K562 (cell line): ENCODE data around the gene NELFE. TPM values are rescaled to one million over a fixed set of nuclear protein-coding genes. Genes with fewer than 3 reads are reported as not detected.
"Not testable (repeated sequence)": the region's sequence is repeated elsewhere in the genome, so short reads cannot be mapped to it uniquely, and the experiment has no call there.

Experiments
- ATAC-seq: fragments of 200-7000 bp; cut with Tn5 transposase; 3 replicates; pipeline ENCODE4 v1.9.1; 2020; ENCODE audit warnings: moderate library complexity
- BruUV-seq: library from RNA; stranded (reverse); fragments of 400-500 nt; replicated peaks from 2 replicates; lab custom pipeline; 2021; lab: Mats Ljungman, UMichigan
- CTCF ChIA-PET: fragments of 300-600 bp; formaldehyde crosslinking; extraction: SDS; loops from one replicate; lab custom pipeline; 2021; ENCODE audit warnings: low intra/inter-chr PET ratio; lab: Yijun Ruan, JAX
- POLR2A ChIA-PET: fragments of 300-600, 350-650 bp; sonication (Branson Sonifier 250); formaldehyde crosslinking; extraction: SDS; loops from one replicate; lab custom pipeline; 2021; ENCODE audit warnings: antibody characterized with exemption, inconsistent platforms; lab: Yijun Ruan, JAX
- DNase-seq, 4 experiments: peaks; one replicate each; pipeline versions ENCODE4 v3.0.0 to v3.0.0-alpha.2; 2011 to 2018; ENCODE audit warnings: low spot score in 3 of 4, mixed read lengths in 3 of 4; ENCODE audit errors: extremely low read depth in 1 of 4
- FAIRE-seq: peaks from 2 replicates; lab custom pipeline; 2011; peaks lifted over from hg19 to GRCh38; lab: Jason Lieb, UNC
- H2AFZ ChIP-seq: 2 replicates; pipeline ENCODE4 v1.6.0; 2011; ENCODE audit warnings: low read depth, low read length, control low read depth, inconsistent platforms
- H3K27ac ChIP-seq: fragments of 200-600 bp; 3 replicates; pipeline ENCODE4 v1.8.0; 2011; ENCODE audit warnings: low read depth, mild to moderate bottlenecking, control low read depth, inconsistent platforms, low read length, moderate library complexity, mixed read lengths; ENCODE audit errors: extremely low read depth
- H3K27me3 ChIP-seq, 2 experiments: fragments of 300-600 bp in 1 of 2; 2 replicates in 1 of 2; 3 replicates in 1 of 2; pipeline versions ENCODE4 v1.6.0 to v1.8.0; 2011; ENCODE audit warnings: inconsistent platforms in 2 of 2, low read length in 2 of 2, mild to moderate bottlenecking in 1 of 2, mixed read lengths in 1 of 2, moderate library complexity in 1 of 2; ENCODE audit not compliant: control insufficient read depth in 2 of 2, insufficient read depth in 2 of 2
- H3K36me3 ChIP-seq: fragments of 300-600 bp; 3 replicates; pipeline ENCODE4 v1.8.0; 2011; ENCODE audit warnings: mild to moderate bottlenecking, low read length, inconsistent platforms; ENCODE audit not compliant: control insufficient read depth, insufficient read depth
- H3K4me1 ChIP-seq, 2 experiments: fragments of 200-600 bp in 1 of 2; replicated peaks in 1 of 2; 2 replicates in 1 of 2; 3 replicates in 1 of 2; pipeline versions ENCODE4 v1.5.1 to v1.8.0; 2011; ENCODE audit warnings: inconsistent platforms in 2 of 2, low read length in 2 of 2, mild to moderate bottlenecking in 1 of 2, mixed read lengths in 1 of 2, moderate library complexity in 1 of 2; ENCODE audit not compliant: control insufficient read depth in 2 of 2, insufficient read depth in 2 of 2
- H3K4me2 ChIP-seq: 2 replicates; pipeline ENCODE4 v1.6.1; 2011; ENCODE audit warnings: low read length, control low read depth, inconsistent platforms, mixed read lengths; ENCODE audit not compliant: insufficient read depth
- H3K4me3 ChIP-seq: fragments of 200-600 bp; sonication (generic), shearing (Covaris generic); 2 replicates; pipeline ENCODE4 v1.5.1; 2016; ENCODE audit warnings: control low read depth, inconsistent platforms
- H3K79me2 ChIP-seq: fragments of 200-600 bp; 3 replicates; pipeline ENCODE4 v1.8.0; 2011; ENCODE audit warnings: low read length, inconsistent platforms; ENCODE audit not compliant: control insufficient read depth, insufficient read depth
- H3K9ac ChIP-seq, 2 experiments: 2 replicates each; pipeline versions ENCODE4 v1.6.0 to v1.6.1; 2011; ENCODE audit warnings: low read depth in 2 of 2, low read length in 2 of 2, control low read depth in 1 of 2, inconsistent platforms in 1 of 2, mild to moderate bottlenecking in 1 of 2, mixed read lengths in 1 of 2; ENCODE audit not compliant: insufficient read depth in 1 of 2
- H3K9me1 ChIP-seq: one replicate; pipeline ENCODE4 v1.6.0; 2011; ENCODE audit warnings: inconsistent platforms, mild to moderate bottlenecking, low read length, moderate library complexity; ENCODE audit not compliant: control insufficient read depth, insufficient read depth
- H3K9me3 ChIP-seq: replicated peaks from 2 replicates; pipeline ENCODE4 v1.5.1; 2011; ENCODE audit warnings: low read depth, low read length, inconsistent platforms; ENCODE audit not compliant: control insufficient read depth, insufficient read depth
- H4K20me1 ChIP-seq: replicated peaks from 2 replicates; pipeline ENCODE4 v1.6.1; 2011; ENCODE audit warnings: low read length, inconsistent platforms, mixed read lengths; ENCODE audit not compliant: control insufficient read depth, insufficient read depth
- BRF1 ChIP-seq: IDR thresholded peaks from 3 replicates; pipeline ENCODE4 v1.6.1; 2011; ENCODE audit warnings: borderline replicate concordance, mild to moderate bottlenecking; ENCODE audit not compliant: insufficient read length; ENCODE audit errors: extremely low read depth
- EGR1 ChIP-seq: fragments of 450-650 bp; conservative IDR thresholded peaks from 2 replicates; pipeline ENCODE4 v1.6.1; 2017; ENCODE audit warnings: mild to moderate bottlenecking
- ERF ChIP-seq: fragments of 450-650 bp; formaldehyde crosslinking; IDR thresholded peaks from 2 replicates; pipeline ENCODE4 v1.4.0; 2020; ENCODE audit warnings: mild to moderate bottlenecking, mixed read lengths
- GTF2B ChIP-seq: IDR thresholded peaks from 2 replicates; pipeline ENCODE4 v1.6.1; 2011; ENCODE audit not compliant: insufficient read length; ENCODE audit errors: extremely low read depth
- KDM1A ChIP-seq, 2 experiments: fragments of 450-650 bp; IDR thresholded peaks; 2 replicates each; pipeline ENCODE4 v1.6.1; 2016; ENCODE audit warnings: mild to moderate bottlenecking in 2 of 2
- MITF ChIP-seq: IDR thresholded peaks from 2 replicates; pipeline ENCODE4 v1.6.1; 2014; ENCODE audit warnings: antibody characterized with exemption
- MTA1 ChIP-seq: fragments of 450-650 bp; IDR thresholded peaks from 2 replicates; pipeline ENCODE4 v1.6.1; 2017; ENCODE audit warnings: borderline replicate concordance
- NFXL1 ChIP-seq: fragments of 450-650 bp; formaldehyde crosslinking; IDR thresholded peaks from 2 replicates; pipeline ENCODE4 v1.4.0; 2021; ENCODE audit warnings: mild to moderate bottlenecking
- PHF21A ChIP-seq: fragments of 450-650 bp; IDR thresholded peaks from 2 replicates; pipeline ENCODE4 v1.6.1; 2017; ENCODE audit warnings: low read depth, borderline replicate concordance
- RBFOX2 ChIP-seq: fragments of 200-400 bp; formaldehyde crosslinking; IDR thresholded peaks from 2 replicates; pipeline ENCODE4 v1.6.1; 2017; ENCODE audit warnings: low read depth, mild to moderate bottlenecking, low read length, moderate library complexity
- SRF ChIP-seq, 2 experiments: fragments of 250-450, 450-650 bp in 1 of 2; sonication (Bioruptor Pico) in 1 of 2; sonication (generic) in 1 of 2; formaldehyde crosslinking; IDR thresholded peaks; 2 replicates each; pipeline versions ENCODE4 v1.5.0 to v1.5.1; 2020 to 2022; ENCODE audit warnings: mild to moderate bottlenecking in 1 of 2, missing genetic modification reagents in 1 of 2
- TAF1 ChIP-seq: IDR thresholded peaks from 2 replicates; pipeline ENCODE4 v1.6.1; 2011; ENCODE audit warnings: mild to moderate bottlenecking, low read length, moderate library complexity; ENCODE audit not compliant: insufficient read depth, control insufficient read depth, severe bottlenecking; ENCODE audit errors: extremely low read depth
- ZNF121 ChIP-seq: sonication (generic); formaldehyde crosslinking; conservative IDR thresholded peaks from 2 replicates; pipeline ENCODE4 v1.8.0; 2022; ENCODE audit warnings: missing genetic modification reagents
- ZNF766 ChIP-seq: fragments of 200-800 bp; sonication (Bioruptor generic); conservative IDR thresholded peaks from 2 replicates; pipeline ENCODE4 v1.6.1; 2016; ENCODE audit warnings: missing genetic modification characterization, missing compliant biosample characterization
- WGBS: fragments of 100-300 bp; shearing (Covaris generic); methylation state at CpG from one replicate; pipeline ENCODE4 v1.1.6; 2016; ENCODE audit warnings: low coverage, mixed read lengths; ENCODE audit not compliant: insufficient coverage; ENCODE audit errors: missing lambda C conversion rate; 5-methylcytosine and 5-hydroxymethylcytosine counted together
- in situ Hi-C: fragments of 300-500 bp; cut with MboI; formaldehyde crosslinking; loops from 4 replicates; pipeline ENCODE4 v1.15.0; 2018; ENCODE audit warnings: inconsistent platforms, mixed read lengths
- intact Hi-C: fragments of 100-400 bp; cut with micrococcal nuclease; formaldehyde crosslinking; loops from 2 replicates; pipeline ENCODE4 v1.14.2; 2022
- polyA plus RNA-seq, 8 experiments: library from polyadenylated mRNA; depleted of rRNA in 4 of 8; stranded (reverse) in 5 of 8; unstranded in 3 of 8; fragments of >200 nt; fragmentation: Nextera tagmentation in 2 of 8; fragmentation: Illumina TruSeq in 1 of 8; extraction: Ambion mirVana in 2 of 8; extraction: Trizol in 1 of 8; gene quantifications; 2 replicates each; pipeline versions ENCODE4 v1.2.1 to v1.2.3, GENCODE V29; 2011 to 2014; ENCODE audit warnings: inconsistent platforms in 1 of 8, missing spikeins in 1 of 8
- total RNA-seq, 7 experiments: library from RNA; depleted of rRNA in 6 of 7; stranded (reverse); fragments of >200 nt in 6 of 7; fragmentation: Illumina TruSeq in 2 of 7; extraction: Trizol in 2 of 7; gene quantifications; 2 replicates each; pipeline versions ENCODE4 v1.2.1 to v1.2.3, GENCODE V29; 2011 to 2021; ENCODE audit warnings: low replicate concordance in 1 of 7

The NELFE gene
- total and polyA plus RNA-seq, 9 of the 15 experiments (the other 6 are each of a cell fraction or from before 2014, with no cell fraction given): 15.2 to 157 (median 91.5) TPM

GRCh38 chr6:31977816-31978431, 19.2 kb upstream of the NELFE start (continued):
- no peak for TF ChIP-seq ZNF766 (CRISPR knock-in tag)
- no peak for TF ChIP-seq MTA1
- no peak for TF ChIP-seq BRF1
- no peak for TF ChIP-seq TAF1
- TF ChIP-seq PHF21A: no peak
- TF ChIP-seq NFXL1 (CRISPR knock-in tag): no peak
- no peak for TF ChIP-seq SRF (CRISPR knock-in tag; IDR thresholded peaks at IDR 0.05)
- no peak for TF ChIP-seq ERF (CRISPR knock-in tag)
- TF ChIP-seq EGR1: peak; percentile 67
- no peak for TF ChIP-seq RBFOX2
- peak; percentile 29 to 74; a peak in 2 of 4 replicates for TF ChIP-seq KDM1A (IDR thresholded peaks at IDR 0.05)
- TF ChIP-seq GTF2B: no peak
- TF ChIP-seq MITF: no peak
- peak; percentile 96 for TF ChIP-seq ZNF121 (CRISPR knock-in tag)

- H3K9me1 ChIP-seq, POLR2A ChIA-PET, H3K4me2 ChIP-seq, H4K20me1 ChIP-seq, CTCF ChIA-PET, DNase-seq, H3K4me3 ChIP-seq, FAIRE-seq, H3K9ac ChIP-seq, H2AFZ ChIP-seq, H3K27ac ChIP-seq, H3K9me3 ChIP-seq, BruUV-seq, ATAC-seq, H3K27me3 ChIP-seq, in situ Hi-C loops: not testable (repeated sequence)
- Histone ChIP-seq H3K79me2 (peaks cover 46% of the 10 kb centered on the region), H3K36me3 (peaks cover 22% of the 10 kb centered on the region), H3K4me1 (peaks cover 53 to 57% of the 10 kb centered on the region in 2 experiments)
- 99% methylated on average over 9 of the region's 30 CpGs for WGBS
- intact Hi-C loops: loop anchor here (10.0 kb wide), 1 partner anchor 241 kb away; the partner anchor contains the start of gene CLIC1
Observed at GRCh38 chr6:31976065-31976464, 17.3 kb upstream of the NELFE start.
